Cardiac muscle cell (in vitro differentiated cells and primary cell): ENCODE results near the gene LIPA. TPM values are rescaled to one million over a fixed set of nuclear protein-coding genes. Genes with fewer than 3 reads are reported as not detected.
"Not testable (repeated sequence)": the region's sequence is repeated elsewhere in the genome, so short reads cannot be mapped to it uniquely, and the experiment has no call there.

Experiments used
- DNase-seq, 2 donors: peaks; one replicate each; pipeline versions ENCODE4 v3.0.0 to v3.0.0-alpha.2; 2010 to 2017; ENCODE audit warnings: low read depth in 1 of 2, low spot score in 1 of 2
- H3K27ac ChIP-seq: fragments of 200-600 bp; sonication (generic); 2 replicates; pipeline ENCODE4 v1.5.1; 2016
- H3K27me3 ChIP-seq: fragments of 200-600 bp; sonication (generic); 2 replicates; pipeline ENCODE4 v1.6.0; 2016; ENCODE audit warnings: control low read depth
- H3K36me3 ChIP-seq: fragments of 200-600 bp; sonication (generic); 2 replicates; pipeline ENCODE4 v1.5.1; 2016; ENCODE audit warnings: control low read depth
- H3K4me1 ChIP-seq: fragments of 200-600 bp; sonication (generic); 2 replicates; pipeline ENCODE4 v1.8.1; 2017; ENCODE audit warnings: low read depth, mild to moderate bottlenecking, mixed run types
- H3K4me3 ChIP-seq: fragments of 200-600 bp; sonication (generic); 2 replicates; pipeline ENCODE4 v1.5.1; 2016; ENCODE audit warnings: mild to moderate bottlenecking
- H3K9me3 ChIP-seq: fragments of 200-600 bp; sonication (generic); 2 replicates; pipeline ENCODE4 v1.5.1; 2017; ENCODE audit warnings: low read depth, mild to moderate bottlenecking, control low read depth
- CTCF ChIP-seq: IDR thresholded peaks from 2 replicates; pipeline ENCODE4 v1.5.1; 2012; ENCODE audit warnings: low read depth, mild to moderate bottlenecking, low read length
- polyA plus RNA-seq: library from polyadenylated mRNA; unstranded; fragments of >200 nt; fragmentation: Nextera tagmentation; extraction: Ambion mirVana; gene quantifications from 2 replicates; pipeline ENCODE4 v1.2.1, GENCODE V29; 2016
- total RNA-seq: library from RNA; depleted of rRNA; stranded (reverse); fragments of >200 nt; gene quantifications from 2 replicates; pipeline ENCODE4 v1.2.3, GENCODE V29; 2016

Gene LIPA
- total and polyA plus RNA-seq, 2 experiments from 2014 or later = 6.8 to 12.3 TPM

- Histone ChIP-seq H3K36me3 (no peaks in the 10 kb centered on the region), H3K4me1 (no peaks in the 10 kb centered on the region), H3K27me3 (no peaks in the 10 kb centered on the region), H3K9me3 (no peaks in the 10 kb centered on the region), H3K27ac (no peak overlapping the region), H3K4me3 (no peak overlapping the region)
- no peak for TF ChIP-seq CTCF
- DNase-seq = no peak
Measured at GRCh38 chr10:89252225-89252585, 630 bp upstream of the LIPA start.

- DNase-seq = no peak
Measured at GRCh38 chr10:89250865-89251408, 638 bp downstream of the LIPA start.

GRCh38 chr10:89248990-89249389 lies 2.6 kb downstream of the LIPA start:
- Histone ChIP-seq H3K27me3 (no peaks in the 10 kb centered on the region), H3K4me1 (no peaks in the 10 kb centered on the region), H3K36me3 (no peaks in the 10 kb centered on the region), H3K4me3 (no peak overlapping the region), H3K27ac (no peak overlapping the region), H3K9me3 (no peaks in the 10 kb centered on the region)
- TF ChIP-seq CTCF = no peak
- DNase-seq = no peak

More at GRCh38 chr10:89250865-89251408, 638 bp downstream of the LIPA start:
- H3K36me3 ChIP-seq = no peaks in the 10 kb centered on the region
- no peak overlapping the region for H3K27ac ChIP-seq
- no peaks in the 10 kb centered on the region for H3K4me1 ChIP-seq
- peak overlapping the region; percentile 46 for H3K4me3 ChIP-seq
- H3K27me3 ChIP-seq = no peaks in the 10 kb centered on the region
- H3K9me3 ChIP-seq = no peaks in the 10 kb centered on the region
- no peak for TF ChIP-seq CTCF

- DNase-seq, H3K27ac ChIP-seq, H3K9me3 ChIP-seq, H3K36me3 ChIP-seq, H3K4me3 ChIP-seq, H3K4me1 ChIP-seq, H3K27me3 ChIP-seq: not testable (repeated sequence)
Measured at GRCh38 chr10:89247623-89248022, 4.0 kb downstream of the LIPA start.

GRCh38 chr10:89245802-89246201 lies 5.8 kb downstream of the LIPA start:
- no peak for TF ChIP-seq CTCF
- no peak overlapping the region for H3K27ac ChIP-seq

GRCh38 chr10:89242840-89243568 lies 8.6 kb downstream of the LIPA start:
- H3K27me3 ChIP-seq = peaks cover 4% of the 10 kb centered on the region
- H3K4me3 ChIP-seq = no peak overlapping the region
- no peak for DNase-seq
- H3K27ac ChIP-seq = no peak overlapping the region
- no peaks in the 10 kb centered on the region for H3K4me1 ChIP-seq
- no peaks in the 10 kb centered on the region for H3K9me3 ChIP-seq
- no peaks in the 10 kb centered on the region for H3K36me3 ChIP-seq
- TF ChIP-seq CTCF = no peak

More at GRCh38 chr10:89245802-89246201, 5.8 kb downstream of the LIPA start:
- Histone ChIP-seq H3K4me3 (no peak overlapping the region), H3K4me1 (no peaks in the 10 kb centered on the region), H3K36me3 (no peaks in the 10 kb centered on the region), H3K27me3 (peaks cover 4% of the 10 kb centered on the region), H3K9me3 (no peaks in the 10 kb centered on the region)
- DNase-seq = no peak
